Sigmoid colon (tissue), 7 donors: ENCODE measurements around the gene NUBP2. TPM values are rescaled to one million over a fixed set of nuclear protein-coding genes. Genes with fewer than 3 reads are reported as not detected.
A peak's percentile ranks its signal among the peaks of the same experiment; 100 is the strongest.

Source experiments
- DNase-seq: peaks from one replicate; pipeline ENCODE4 v3.0.0-alpha.2; 2019
- H3K27ac ChIP-seq, 4 donors: fragments of 200-600 bp; sonication (generic); one replicate each; pipeline ENCODE4 v1.5.1; 2016 to 2019; ENCODE audit warnings: mild to moderate bottlenecking in 1 of 4
- H3K27me3 ChIP-seq, 3 donors: fragments of 200-600 bp; sonication (generic); one replicate each; pipeline ENCODE4 v1.5.1; 2019; ENCODE audit warnings: mild to moderate bottlenecking in 1 of 3
- H3K36me3 ChIP-seq, 4 donors: fragments of 200-600 bp; sonication (generic); one replicate each; pipeline ENCODE4 v1.5.1; 2016 to 2019
- H3K4me1 ChIP-seq, 4 donors: fragments of 200-600 bp; sonication (generic); one replicate each; pipeline ENCODE4 v1.5.1; 2017 to 2019
- H3K4me3 ChIP-seq, 4 donors: fragments of 200-600 bp; sonication (generic); one replicate each; pipeline ENCODE4 v1.5.1; 2017 to 2019; ENCODE audit warnings: mild to moderate bottlenecking in 2 of 4, moderate library complexity in 1 of 4
- H3K9me3 ChIP-seq, 4 donors: fragments of 200-600 bp in 3 of 4; sonication (generic) in 3 of 4; one replicate each; pipeline versions ENCODE4 v1.5.1 to v1.6.1; 2013 to 2019
- CTCF ChIP-seq, 4 experiments: fragments of 450-650 bp in 3 of 4; fragments of 200-600 bp in 1 of 4; IDR thresholded peaks; one replicate each; pipeline ENCODE4 v1.5.1; 2016 to 2019; ENCODE audit warnings: antibody characterized with exemption in 4 of 4, mild to moderate bottlenecking in 3 of 4, moderate library complexity in 2 of 4
- EP300 ChIP-seq, 4 donors: sonication (generic); formaldehyde crosslinking; IDR thresholded peaks; one replicate each; pipeline ENCODE4 v1.6.1; 2017; ENCODE audit warnings: antibody characterized with exemption in 4 of 4
- POLR2A ChIP-seq, 2 donors: fragments of 450-650 bp; IDR thresholded peaks; one replicate each; pipeline ENCODE4 v1.6.1; 2016; ENCODE audit warnings: antibody characterized with exemption in 2 of 2, mild to moderate bottlenecking in 2 of 2, moderate library complexity in 2 of 2
- POLR2AphosphoS5 ChIP-seq, 4 donors: sonication (generic); formaldehyde crosslinking; IDR thresholded peaks; one replicate each; pipeline ENCODE4 v1.6.1; 2017; ENCODE audit warnings: antibody characterized with exemption in 4 of 4
- WGBS, 2 donors: extraction: QIAGEN DNeasy Blood & Tissue Kit; methylation state at CpG; one replicate each; pipeline ENCODE4 v1.1.7; 2013; 5-methylcytosine and 5-hydroxymethylcytosine counted together
- intact Hi-C: fragments of 100-400 bp; cut with DNase I; formaldehyde crosslinking; loops from one replicate; pipeline ENCODE4 v1.15.1; 2023
- polyA plus RNA-seq, 3 donors: library from polyadenylated mRNA; stranded (reverse); fragments of 200-250 nt; gene quantifications; one replicate each; pipeline ENCODE4 v1.2.3, GENCODE V29; 2013
- total RNA-seq, 4 donors: library from RNA; depleted of rRNA; stranded (reverse); fragments of >200 nt; gene quantifications; one replicate each; pipeline ENCODE4 v1.1.0, GENCODE V29; 2016
- donor health status: healthy with polysubstance abuse.
- donor health status: Bipolar disorder and iron deficiency.
- donor health status: healthy.

The NUBP2 gene
- total and polyA plus RNA-seq, 7 donors, result 53.5 to 170 (median 77.8) TPM

- peak; percentile 44 for DNase-seq
- no peaks in the 10 kb centered on the region for H3K27me3 ChIP-seq
- intact Hi-C loops, result no loop called here
- H3K4me1 ChIP-seq, result no peaks in the 10 kb centered on the region
- TF ChIP-seq CTCF (IDR thresholded peaks at IDR 0.05) (no peak), POLR2AphosphoS5 (IDR thresholded peaks at IDR 0.05) (no peak), EP300 (IDR thresholded peaks at IDR 0.05) (no peak), POLR2A (IDR thresholded peaks at IDR 0.05) (no peak)
- no peaks in the 10 kb centered on the region for H3K9me3 ChIP-seq
- no peak overlapping the region for H3K4me3 ChIP-seq
- no peak overlapping the region for H3K27ac ChIP-seq
- H3K36me3 ChIP-seq, result peaks cover 0 to 4% (median 0%) of the 10 kb centered on the region in 4 donors
- 79 to 82% methylated on average over 10 of the region's 10 CpGs for WGBS, 2 donors
These were observed 17.9 kb downstream of the NUBP2 start for GRCh38 chr16:1800701-1801100.

- WGBS, 2 donors, result 87 to 94% methylated on average over 10 of the region's 10 CpGs
- H3K36me3 ChIP-seq, result peaks cover 14 to 46% (median 21%) of the 10 kb centered on the region in 4 donors
These were observed 24.9 kb downstream of the NUBP2 start for GRCh38 chr16:1807626-1808025.

GRCh38 chr16:1808691-1809090 is 25.9 kb downstream of the NUBP2 start:
- Histone ChIP-seq H3K4me1 (peaks cover 0 to 6% (median 0%) of the 10 kb centered on the region in 4 donors), H3K27me3 (no peaks in the 10 kb centered on the region), H3K36me3 (peaks cover 14 to 53% (median 21%) of the 10 kb centered on the region in 4 donors), H3K4me3 (no peak overlapping the region), H3K27ac (no peak overlapping the region), H3K9me3 (no peaks in the 10 kb centered on the region)
- 81 to 90% methylated on average over 18 of the region's 18 CpGs for WGBS, 2 donors
- no peak for DNase-seq
- TF ChIP-seq EP300 (IDR thresholded peaks at IDR 0.05), result no peak
- TF ChIP-seq CTCF (IDR thresholded peaks at IDR 0.05), result no peak
- TF ChIP-seq POLR2AphosphoS5 (IDR thresholded peaks at IDR 0.05), result no peak
- intact Hi-C loops, result no loop called here

More at GRCh38 chr16:1807626-1808025, 24.9 kb downstream of the NUBP2 start:
- no peak for DNase-seq
- Histone ChIP-seq H3K27ac (no peak overlapping the region), H3K4me1 (peaks cover 0 to 1% (median 0%) of the 10 kb centered on the region in 4 donors), H3K9me3 (no peaks in the 10 kb centered on the region), H3K4me3 (no peak overlapping the region), H3K27me3 (no peaks in the 10 kb centered on the region)
- no peak for TF ChIP-seq POLR2A (IDR thresholded peaks at IDR 0.05)
- intact Hi-C loops, result no loop called here

GRCh38 chr16:1809281-1809801 is 26.6 kb downstream of the NUBP2 start:
- H3K4me1 ChIP-seq, result peaks cover 0 to 6% (median 0%) of the 10 kb centered on the region in 4 donors
- H3K4me3 ChIP-seq, result no peak overlapping the region
- TF ChIP-seq POLR2A (IDR thresholded peaks at IDR 0.05) (no peak), CTCF (IDR thresholded peaks at IDR 0.05) (no peak), POLR2AphosphoS5 (IDR thresholded peaks at IDR 0.05) (no peak), EP300 (IDR thresholded peaks at IDR 0.05) (no peak)
- intact Hi-C loops, result no loop called here
- no peak overlapping the region for H3K27ac ChIP-seq
- H3K27me3 ChIP-seq, result no peaks in the 10 kb centered on the region
- 64 to 75% methylated on average over 28 of the region's 28 CpGs for WGBS, 2 donors
- DNase-seq, result no peak
- H3K36me3 ChIP-seq, result peaks cover 14 to 58% (median 21%) of the 10 kb centered on the region in 4 donors
- H3K9me3 ChIP-seq, result no peaks in the 10 kb centered on the region

- Histone ChIP-seq H3K4me1 (peaks cover 0 to 6% (median 0%) of the 10 kb centered on the region in 4 donors), H3K9me3 (no peaks in the 10 kb centered on the region), H3K36me3 (peaks cover 14 to 65% (median 22%) of the 10 kb centered on the region in 4 donors), H3K27ac (no peak overlapping the region), H3K27me3 (no peaks in the 10 kb centered on the region), H3K4me3 (no peak overlapping the region)
- WGBS, 2 donors, result 96 to 97% methylated on average over 16 of the region's 16 CpGs
- peak; percentile 46 for DNase-seq
- TF ChIP-seq POLR2A (IDR thresholded peaks at IDR 0.05) (no peak), POLR2AphosphoS5 (IDR thresholded peaks at IDR 0.05) (no peak), EP300 (IDR thresholded peaks at IDR 0.05) (no peak), CTCF (IDR thresholded peaks at IDR 0.05) (no peak)
- intact Hi-C loops, result no loop called here
These were observed 27.3 kb downstream of the NUBP2 start for GRCh38 chr16:1810106-1810505.
